Neural cell (in vitro differentiated cells): ENCODE measurements around the gene DCAF15. TPM values are rescaled to one million over a fixed set of nuclear protein-coding genes. Genes with fewer than 3 reads are reported as not detected.

Experiments
- H2AFZ ChIP-seq: fragments of 200-600, 300-800 bp; sonication (generic), shearing (Covaris generic); 2 replicates; pipeline ENCODE4 v1.6.0; 2014; ENCODE audit warnings: low read depth, mild to moderate bottlenecking, antibody characterized with exemption, low read length, moderate library complexity
- H3F3A ChIP-seq: fragments of 200-600 bp; shearing (Covaris generic); 2 replicates; pipeline ENCODE4 v1.6.1; 2016; ENCODE audit warnings: mild to moderate bottlenecking, moderate library complexity, mixed read lengths, antibody characterized with exemption, low read length; ENCODE audit not compliant: insufficient read depth, poor library complexity, severe bottlenecking
- H3K27ac ChIP-seq: fragments of 200-600, 300-800 bp; sonication (generic), shearing (Covaris generic); 2 replicates; pipeline ENCODE4 v1.5.1; 2014; ENCODE audit warnings: mild to moderate bottlenecking, low read length, moderate library complexity
- H3K27me3 ChIP-seq: fragments of 300-800, 200-600 bp; sonication (generic), shearing (Covaris generic); 2 replicates; pipeline ENCODE4 v1.6.0; 2014; ENCODE audit warnings: mild to moderate bottlenecking, low read depth, low read length, moderate library complexity; ENCODE audit not compliant: insufficient read depth
- H3K36me3 ChIP-seq: fragments of 300-800, 200-600 bp; sonication (generic), shearing (Covaris generic); 2 replicates; pipeline ENCODE4 v1.5.1; 2014; ENCODE audit warnings: mild to moderate bottlenecking, antibody characterized with exemption, low read length, moderate library complexity; ENCODE audit not compliant: insufficient read depth
- H3K4me2 ChIP-seq: fragments of 300-800, 200-600 bp; sonication (generic), shearing (Covaris generic); 2 replicates; pipeline ENCODE4 v1.6.0; 2014; ENCODE audit warnings: mild to moderate bottlenecking, low read length
- H3K4me3 ChIP-seq: fragments of 300-800, 200-600 bp; sonication (generic), shearing (Covaris generic); 2 replicates; pipeline ENCODE4 v1.5.1; 2014; ENCODE audit warnings: mild to moderate bottlenecking, low read length, moderate library complexity
- H3K79me2 ChIP-seq: fragments of 200-600 bp; shearing (Covaris generic); replicated peaks from 2 replicates; pipeline ENCODE4 v1.6.0; 2014; ENCODE audit warnings: mild to moderate bottlenecking, low read length, moderate library complexity; ENCODE audit not compliant: insufficient read depth
- H3K9ac ChIP-seq: fragments of 300-800, 200-600 bp; sonication (generic), shearing (Covaris generic); 2 replicates; pipeline ENCODE4 v1.6.1; 2016; ENCODE audit warnings: mild to moderate bottlenecking, low read length, mixed read lengths
- H3K9me2 ChIP-seq: fragments of 200-600 bp; shearing (Covaris generic); 2 replicates; pipeline ENCODE4 v1.6.1; 2016; ENCODE audit warnings: mild to moderate bottlenecking, low read length, mixed read lengths; ENCODE audit not compliant: insufficient read depth
- H3K9me3 ChIP-seq: fragments of 200-600, 300-800 bp; sonication (generic), shearing (Covaris generic); 2 replicates; pipeline ENCODE4 v1.6.1; 2016; ENCODE audit warnings: mild to moderate bottlenecking, mixed run types, low read length, moderate library complexity, mixed read lengths
- H4K20me1 ChIP-seq: fragments of 200-600 bp; shearing (Covaris generic); 2 replicates; pipeline ENCODE4 v1.6.1; 2016; ENCODE audit warnings: mild to moderate bottlenecking, mixed run types; ENCODE audit not compliant: insufficient read depth
- CTCF ChIP-seq: fragments of 450-650 bp; IDR thresholded peaks from 2 replicates; pipeline ENCODE4 v1.5.1; 2014; ENCODE audit warnings: antibody characterized with exemption, mild to moderate bottlenecking, moderate library complexity; ENCODE audit not compliant: poor library complexity, severe bottlenecking
- EP300 ChIP-seq: fragments of 450-650 bp; conservative IDR thresholded peaks from 2 replicates; pipeline ENCODE4 v1.6.1; 2014; ENCODE audit warnings: antibody characterized with exemption, mild to moderate bottlenecking, moderate library complexity; ENCODE audit not compliant: poor library complexity, severe bottlenecking
- EZH2 ChIP-seq: fragments of 200-600, 300-800 bp; shearing (Covaris generic), sonication (generic); IDR thresholded peaks from 2 replicates; pipeline ENCODE4 v1.6.1; 2014; ENCODE audit warnings: antibody characterized with exemption, low read length, borderline replicate concordance, mild to moderate bottlenecking; ENCODE audit not compliant: insufficient read depth, poor library complexity, severe bottlenecking
- MXI1 ChIP-seq: fragments of 450-650 bp; conservative IDR thresholded peaks from 2 replicates; pipeline ENCODE4 v1.6.1; 2014; ENCODE audit warnings: antibody characterized with exemption, mild to moderate bottlenecking; ENCODE audit not compliant: poor library complexity, severe bottlenecking
- POLR2AphosphoS5 ChIP-seq: IDR thresholded peaks from 2 replicates; pipeline ENCODE4 v1.6.1; 2012
- RAD21 ChIP-seq: fragments of 450-650 bp; conservative IDR thresholded peaks from 2 replicates; pipeline ENCODE4 v1.6.1; 2014; ENCODE audit warnings: antibody characterized with exemption, mild to moderate bottlenecking, moderate library complexity
- REST ChIP-seq: IDR thresholded peaks from 2 replicates; pipeline ENCODE4 v1.6.1; 2012; ENCODE audit warnings: borderline replicate concordance
- SMC3 ChIP-seq: fragments of 450-650 bp; conservative IDR thresholded peaks from 2 replicates; pipeline ENCODE4 v1.6.1; 2014; ENCODE audit warnings: antibody characterized with exemption, mild to moderate bottlenecking, moderate library complexity; ENCODE audit not compliant: poor library complexity
- TAF1 ChIP-seq: IDR thresholded peaks from 2 replicates; pipeline ENCODE4 v1.6.1; 2012; ENCODE audit warnings: low read depth
- polyA plus RNA-seq: library from polyadenylated mRNA; depleted of rRNA; stranded (reverse); fragments of >200 nt; gene quantifications from 2 replicates; pipeline ENCODE4 v1.2.3, GENCODE V29; 2014

The DCAF15 gene
- polyA plus RNA-seq, 1 donor from 2014 or later = 39.4 TPM

GRCh38 chr19:13999085-13999484, 46.8 kb downstream of the DCAF15 start:
- H3K79me2 ChIP-seq = peaks cover 26% of the 10 kb centered on the region

GRCh38 chr19:14000691-14001375, 48.5 kb downstream of the DCAF15 start:
- H4K20me1 ChIP-seq = no peaks in the 10 kb centered on the region
- peaks cover 7% of the 10 kb centered on the region for H3K9me3 ChIP-seq
- H3K4me3 ChIP-seq = no peak overlapping the region
- H3K9me2 ChIP-seq = no peaks in the 10 kb centered on the region
- H3K9ac ChIP-seq = no peak overlapping the region
- H3K27me3 ChIP-seq = no peaks in the 10 kb centered on the region
- H3K79me2 ChIP-seq = peaks cover 38% of the 10 kb centered on the region
- H2AFZ ChIP-seq = no peak overlapping the region
- H3F3A ChIP-seq = no peaks in the 10 kb centered on the region
- no peak overlapping the region for H3K27ac ChIP-seq
- no peaks in the 10 kb centered on the region for H3K36me3 ChIP-seq
- no peak overlapping the region for H3K4me2 ChIP-seq
- no peak for TF ChIP-seq CTCF
- no peak for TF ChIP-seq EP300
- no peak for TF ChIP-seq EZH2
- no peak for TF ChIP-seq TAF1
- TF ChIP-seq SMC3 = no peak
- no peak for TF ChIP-seq POLR2AphosphoS5

More at GRCh38 chr19:13999085-13999484, 46.8 kb downstream of the DCAF15 start:
- Histone ChIP-seq H3K27me3 (no peaks in the 10 kb centered on the region), H3K9me3 (peaks cover 7% of the 10 kb centered on the region), H3K9ac (no peak overlapping the region), H3K4me3 (no peak overlapping the region), H3F3A (no peaks in the 10 kb centered on the region), H3K4me2 (no peak overlapping the region), H3K36me3 (no peaks in the 10 kb centered on the region), H3K27ac (no peak overlapping the region), H4K20me1 (no peaks in the 10 kb centered on the region), H3K9me2 (no peaks in the 10 kb centered on the region), H2AFZ (no peak overlapping the region)
- TF ChIP-seq CTCF (no peak), EP300 (no peak), POLR2AphosphoS5 (no peak), MXI1 (no peak), RAD21 (no peak), SMC3 (no peak), REST (no peak), EZH2 (no peak), TAF1 (no peak)
